Measurements from ENCODE around the gene CKAP5. TPM values are rescaled to one million over a fixed set of nuclear protein-coding genes. Genes with fewer than 3 reads are reported as not detected.

Gene CKAP5
- polyA plus RNA-seq, 1 donor (not counting 4 experiments of a cell fraction or from before 2014, with no cell fraction given), result 96.4 TPM

GRCh38 chr11:46700241-46701077 lies 145.6 kb downstream of the CKAP5 start, which contains the start of the genes ARHGAP1 and ZNF408:
Gene ARHGAP1 (minus strand): TSS chr11:46700619. CDS start chr11:46696107, 4,512 bp downstream.
Gene ZNF408 (plus strand): TSS chr11:46701031. CDS start chr11:46701048, 17 bp downstream.
- FAIRE-seq, result peak; percentile 87
- Histone ChIP-seq H3K4me3 (ENCODE audit: control insufficient read depth in 2 of 3, extremely low read depth in 1 of 3, insufficient read depth in 2 of 3, low read depth in 1 of 3, low read length in 3 of 3) (peak within 1 kb of the TSS; percentile 81 to 97 (median 85)), H4K20me1 (ENCODE audit: control insufficient read depth, extremely low read depth, insufficient read depth, low read length) (no peaks in the 10 kb centered on the region), H3K27ac (ENCODE audit: control insufficient read depth, insufficient read depth, low read length) (peak within 1 kb of the TSS; percentile 97), H3K9ac (ENCODE audit: control insufficient read depth, extremely low read depth, insufficient read depth, low read length) (peak within 1 kb of the TSS; percentile 88), H3K9me1 (ENCODE audit: control insufficient read depth, extremely low read depth, insufficient read depth, low read length) (no peaks in the 10 kb centered on the region), H2AFZ (ENCODE audit: control insufficient read depth, low read length) (peak within 1 kb of the TSS; percentile 96), H3K36me3 (ENCODE audit: control insufficient read depth in 2 of 2, extremely low read depth in 1 of 2, insufficient read depth in 2 of 2, low read length in 2 of 2) (peaks cover 26 to 34% of the 10 kb centered on the region in 2 experiments), H3K27me3 (ENCODE audit: control insufficient read depth, extremely low read depth, insufficient read depth, low read length) (no peaks in the 10 kb centered on the region), H3K79me2 (ENCODE audit: control insufficient read depth, insufficient read depth, low read length) (peaks cover 70% of the 10 kb centered on the region), H3K4me2 (ENCODE audit: control insufficient read depth, extremely low read depth, insufficient read depth, low read depth, low read length) (peak within 1 kb of the TSS; percentile 97), H3K4me1 (ENCODE audit: control insufficient read depth, extremely low read depth, insufficient read depth, low read length) (peaks cover 13% of the 10 kb centered on the region), H3K9me3 (ENCODE audit: control insufficient read depth, low read depth, low read length) (no peaks in the 10 kb centered on the region)
- DNase-seq (ENCODE audit: low read depth, low spot score), result peak; percentile 85
- dilution Hi-C loops (cut with MboI; ENCODE audit: extremely low pct_ligation_motif_present, low sequenced_read_pairs), result no loop called here
- TF ChIP-seq, protein P1, sequence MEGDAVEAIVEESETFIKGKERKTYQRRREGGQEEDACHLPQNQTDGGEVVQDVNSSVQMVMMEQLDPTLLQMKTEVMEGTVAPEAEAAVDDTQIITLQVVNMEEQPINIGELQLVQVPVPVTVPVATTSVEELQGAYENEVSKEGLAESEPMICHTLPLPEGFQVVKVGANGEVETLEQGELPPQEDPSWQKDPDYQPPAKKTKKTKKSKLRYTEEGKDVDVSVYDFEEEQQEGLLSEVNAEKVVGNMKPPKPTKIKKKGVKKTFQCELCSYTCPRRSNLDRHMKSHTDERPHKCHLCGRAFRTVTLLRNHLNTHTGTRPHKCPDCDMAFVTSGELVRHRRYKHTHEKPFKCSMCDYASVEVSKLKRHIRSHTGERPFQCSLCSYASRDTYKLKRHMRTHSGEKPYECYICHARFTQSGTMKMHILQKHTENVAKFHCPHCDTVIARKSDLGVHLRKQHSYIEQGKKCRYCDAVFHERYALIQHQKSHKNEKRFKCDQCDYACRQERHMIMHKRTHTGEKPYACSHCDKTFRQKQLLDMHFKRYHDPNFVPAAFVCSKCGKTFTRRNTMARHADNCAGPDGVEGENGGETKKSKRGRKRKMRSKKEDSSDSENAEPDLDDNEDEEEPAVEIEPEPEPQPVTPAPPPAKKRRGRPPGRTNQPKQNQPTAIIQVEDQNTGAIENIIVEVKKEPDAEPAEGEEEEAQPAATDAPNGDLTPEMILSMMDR (optimal IDR thresholded peaks at IDR 0.05 in 1 of 3, IDR thresholded peaks at IDR 0.05 in 1 of 3, conservative IDR thresholded peaks at IDR 0.05 in 1 of 3; ENCODE audit: extremely low read depth in 1 of 3, insufficient read depth in 2 of 3, low read length in 3 of 3), result no peak
- TF ChIP-seq EZH2 (IDR thresholded peaks at IDR 0.05; ENCODE audit: low read length), result no peak

GRCh38 chr11:46698597-46698996 lies 147.5 kb downstream of the CKAP5 start:
- FAIRE-seq, result no peak
- H3K36me3 ChIP-seq (ENCODE audit: control insufficient read depth in 2 of 2, extremely low read depth in 1 of 2, insufficient read depth in 2 of 2, low read length in 2 of 2), result peaks cover 30 to 35% of the 10 kb centered on the region in 2 experiments

More at GRCh38 chr11:46698597-46698996, 147.5 kb downstream of the CKAP5 start:
- no peak for DNase-seq (ENCODE audit: low read depth, low spot score)
- Histone ChIP-seq H3K9me1 (ENCODE audit: control insufficient read depth, extremely low read depth, insufficient read depth, low read length) (no peaks in the 10 kb centered on the region), H3K9ac (ENCODE audit: control insufficient read depth, extremely low read depth, insufficient read depth, low read length) (no peak overlapping the region), H2AFZ (ENCODE audit: control insufficient read depth, low read length) (no peak overlapping the region), H3K27ac (ENCODE audit: control insufficient read depth, insufficient read depth, low read length) (no peak overlapping the region), H3K4me1 (ENCODE audit: control insufficient read depth, extremely low read depth, insufficient read depth, low read length) (peaks cover 13% of the 10 kb centered on the region), H3K9me3 (ENCODE audit: control insufficient read depth, low read depth, low read length) (no peaks in the 10 kb centered on the region), H3K27me3 (ENCODE audit: control insufficient read depth, extremely low read depth, insufficient read depth, low read length) (no peaks in the 10 kb centered on the region), H3K4me3 (ENCODE audit: control insufficient read depth in 2 of 3, extremely low read depth in 1 of 3, insufficient read depth in 2 of 3, low read depth in 1 of 3, low read length in 3 of 3) (no peak overlapping the region), H3K4me2 (ENCODE audit: control insufficient read depth, extremely low read depth, insufficient read depth, low read depth, low read length) (peak overlapping the region; percentile 20), H4K20me1 (ENCODE audit: control insufficient read depth, extremely low read depth, insufficient read depth, low read length) (no peaks in the 10 kb centered on the region), H3K79me2 (ENCODE audit: control insufficient read depth, insufficient read depth, low read length) (peaks cover 54% of the 10 kb centered on the region)
- dilution Hi-C loops (cut with MboI; ENCODE audit: extremely low pct_ligation_motif_present, low sequenced_read_pairs), result no loop called here
- TF ChIP-seq, protein P1 (optimal IDR thresholded peaks at IDR 0.05 in 1 of 3, IDR thresholded peaks at IDR 0.05 in 1 of 3, conservative IDR thresholded peaks at IDR 0.05 in 1 of 3; ENCODE audit: extremely low read depth in 1 of 3, insufficient read depth in 2 of 3, low read length in 3 of 3), result no peak
- TF ChIP-seq EZH2 (IDR thresholded peaks at IDR 0.05; ENCODE audit: low read length), result no peak
